GM19328 (cell line): ENCODE results near the gene DDX39B.
A peak's percentile ranks its signal among the peaks of the same experiment; 100 is the strongest.
"Not testable (repeated sequence)": the region's sequence is repeated elsewhere in the genome, so short reads cannot be mapped to it uniquely, and the experiment has no call there.

Experiments used
- ATAC-seq: cut with Tn5 transposase; IDR thresholded peaks from one replicate; pipeline ENCODE4 v1.9.1; 2021; ENCODE audit warnings: mild to moderate bottlenecking, moderate library complexity; ENCODE audit not compliant: unreplicated experiment

Gene DDX39B

DNA sequence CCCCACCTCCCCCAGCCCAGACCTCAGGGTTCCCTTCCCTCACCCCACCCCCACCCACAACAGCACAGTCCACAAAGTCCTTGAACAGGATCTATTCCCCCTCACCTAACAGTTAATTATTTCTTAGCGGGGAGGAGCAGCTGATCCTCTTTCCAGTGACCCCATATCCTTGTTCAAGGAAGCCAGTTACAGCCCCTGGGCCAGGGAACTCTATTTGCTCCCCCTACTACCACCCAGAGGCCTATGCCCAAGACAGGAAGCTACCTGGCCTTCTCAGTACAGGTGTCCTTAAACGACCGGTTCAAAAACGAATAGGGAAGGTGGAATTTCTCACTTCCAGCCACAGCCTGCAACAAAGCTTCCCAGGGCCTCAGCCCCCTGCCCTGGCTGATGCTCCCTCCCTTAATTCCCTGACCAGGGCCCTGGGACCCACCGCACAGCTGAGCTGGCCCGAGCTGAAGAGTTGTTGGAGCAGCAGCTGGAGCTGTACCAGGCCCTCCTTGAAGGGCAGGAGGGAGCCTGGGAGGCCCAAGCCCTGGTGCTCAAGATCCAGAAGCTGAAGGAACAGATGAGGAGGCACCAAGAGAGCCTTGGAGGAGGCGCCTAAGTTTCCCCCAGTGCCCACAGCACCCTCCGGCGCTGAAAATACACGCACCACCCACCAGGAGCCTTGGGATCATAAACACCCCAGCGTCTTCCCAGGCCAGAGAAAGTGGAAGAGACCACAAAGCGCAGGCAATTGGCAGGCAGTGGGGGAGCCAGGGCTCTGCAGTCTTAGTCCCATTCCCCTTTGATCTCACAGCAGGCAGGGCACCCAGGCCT, 12.3 kb downstream of the DDX39B start:
- ATAC-seq: no peak

DNA sequence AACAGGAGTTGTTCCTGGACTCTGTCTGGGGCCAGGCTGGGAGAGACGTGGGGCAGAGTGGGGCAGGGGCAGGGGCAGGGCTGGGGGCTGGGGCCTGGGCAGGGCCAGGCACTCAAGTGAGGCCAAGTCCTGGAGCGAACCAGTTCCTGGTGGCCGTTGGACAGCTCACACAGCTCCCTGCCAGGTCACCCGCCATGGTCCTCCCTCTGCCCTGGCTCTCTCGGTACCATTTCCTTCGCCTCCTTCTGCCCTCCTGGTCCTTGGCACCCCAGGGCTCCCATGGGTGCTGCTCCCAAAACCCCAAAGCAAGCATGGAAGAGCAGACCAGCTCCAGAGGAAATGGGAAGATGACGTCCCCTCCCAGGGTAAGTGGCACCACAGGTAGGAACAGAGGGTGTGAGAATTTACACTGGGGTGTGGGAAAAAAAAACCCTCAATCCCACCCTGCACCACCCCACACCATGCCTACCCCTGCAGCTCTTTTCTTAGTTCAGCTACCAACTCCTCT, 12.9 kb downstream of the DDX39B start, which contains the start of gene MCCD1:
Gene MCCD1, plus strand, starts transcription at position 142 of the 508 bp plus-strand sequence. Its CDS starts 53 bp downstream, at position 195.
- no peak for ATAC-seq

DNA sequence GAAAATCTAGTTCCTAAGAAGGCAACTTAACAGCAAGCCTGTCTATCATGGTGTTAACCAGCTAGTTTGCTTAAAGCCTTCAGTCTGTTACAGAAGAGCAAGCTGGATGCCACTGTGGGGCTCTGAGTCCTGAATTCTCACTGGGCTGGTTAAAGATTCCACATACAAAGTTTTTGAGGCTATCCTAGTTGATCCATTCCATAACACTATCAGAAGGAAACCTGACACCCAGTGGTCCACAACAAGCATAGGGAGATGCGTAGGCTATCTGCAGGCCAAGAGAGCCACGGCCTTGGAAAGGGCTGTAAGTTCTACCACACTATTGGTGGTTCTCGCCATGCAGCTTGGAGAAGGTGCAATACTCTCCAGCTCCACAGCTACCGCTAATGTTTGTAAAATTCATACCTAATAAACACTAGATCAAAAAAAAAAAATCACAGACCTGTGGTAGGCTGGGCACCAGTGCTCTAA, 13.5 kb downstream of the DDX39B start:
- ATAC-seq: no peak

DNA sequence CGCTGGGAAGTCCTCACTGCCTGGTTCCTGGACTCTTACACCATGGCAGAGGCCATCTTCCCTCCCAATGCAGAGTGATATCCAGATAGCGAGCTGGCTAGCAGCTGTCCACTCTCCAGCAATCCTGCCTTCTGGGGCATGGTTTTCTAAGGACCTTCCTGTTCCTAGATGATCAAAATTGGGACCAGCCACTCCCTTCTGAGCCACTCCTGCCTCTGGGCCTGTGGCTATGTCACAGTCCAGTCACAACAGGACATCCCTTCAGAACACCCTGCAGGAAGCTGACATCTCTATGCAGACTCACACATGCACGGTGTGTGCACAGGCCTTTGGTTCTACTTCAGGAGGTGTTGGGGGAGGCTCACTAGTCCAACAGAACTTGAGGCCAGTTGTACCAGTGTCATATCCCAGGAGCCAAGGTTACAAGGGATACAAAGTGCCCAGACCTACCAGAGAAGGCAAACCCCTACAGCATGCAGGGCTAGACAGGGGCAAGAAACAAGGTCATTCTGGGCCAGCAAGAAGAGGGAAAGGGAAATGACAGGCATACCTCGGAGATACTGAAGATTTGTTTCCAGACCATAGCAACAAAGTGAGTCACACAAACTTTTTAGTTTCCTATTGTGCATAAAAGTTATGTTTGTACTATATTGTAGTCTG, 15.7 kb downstream of the DDX39B start:
- ATAC-seq: no peak

DNA sequence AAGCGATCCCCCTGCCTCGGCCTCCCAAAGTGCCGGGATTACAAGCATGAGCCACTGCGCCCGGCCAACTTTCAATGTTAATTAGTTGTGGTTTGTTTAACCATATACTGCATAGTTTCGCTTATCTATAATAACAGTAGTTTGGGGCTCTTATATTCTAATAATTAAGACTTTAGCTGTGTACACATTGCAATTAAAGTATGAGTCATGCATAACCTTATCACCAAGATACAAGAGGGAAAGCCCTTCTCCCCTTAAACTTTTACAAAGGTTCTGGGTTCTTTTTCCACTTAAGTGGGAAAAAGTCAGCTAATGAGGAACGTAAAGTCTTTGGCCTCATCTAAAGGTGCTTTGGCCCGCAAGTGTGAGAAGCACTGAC, 16.3 kb downstream of the DDX39B start:
- no peak for ATAC-seq

DNA sequence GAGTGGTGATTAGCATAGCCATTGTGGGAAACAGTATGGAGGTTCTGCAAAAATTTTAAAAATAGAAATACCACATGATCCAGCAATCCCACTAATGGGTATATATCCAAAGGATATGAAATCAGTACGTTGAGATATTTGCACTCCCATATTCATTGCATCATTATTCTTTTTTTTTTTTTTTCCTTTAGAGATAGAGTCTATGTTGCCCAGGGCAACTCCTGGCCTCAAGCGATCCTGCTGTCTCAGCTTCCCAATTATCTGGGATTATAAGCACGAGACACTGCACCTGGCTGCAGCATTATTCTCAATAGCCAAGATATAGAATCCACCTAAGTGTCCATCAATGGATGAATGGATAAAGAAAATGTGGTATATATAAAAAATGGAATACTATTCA, 20.0 kb downstream of the DDX39B start:
- no peak for ATAC-seq

DNA sequence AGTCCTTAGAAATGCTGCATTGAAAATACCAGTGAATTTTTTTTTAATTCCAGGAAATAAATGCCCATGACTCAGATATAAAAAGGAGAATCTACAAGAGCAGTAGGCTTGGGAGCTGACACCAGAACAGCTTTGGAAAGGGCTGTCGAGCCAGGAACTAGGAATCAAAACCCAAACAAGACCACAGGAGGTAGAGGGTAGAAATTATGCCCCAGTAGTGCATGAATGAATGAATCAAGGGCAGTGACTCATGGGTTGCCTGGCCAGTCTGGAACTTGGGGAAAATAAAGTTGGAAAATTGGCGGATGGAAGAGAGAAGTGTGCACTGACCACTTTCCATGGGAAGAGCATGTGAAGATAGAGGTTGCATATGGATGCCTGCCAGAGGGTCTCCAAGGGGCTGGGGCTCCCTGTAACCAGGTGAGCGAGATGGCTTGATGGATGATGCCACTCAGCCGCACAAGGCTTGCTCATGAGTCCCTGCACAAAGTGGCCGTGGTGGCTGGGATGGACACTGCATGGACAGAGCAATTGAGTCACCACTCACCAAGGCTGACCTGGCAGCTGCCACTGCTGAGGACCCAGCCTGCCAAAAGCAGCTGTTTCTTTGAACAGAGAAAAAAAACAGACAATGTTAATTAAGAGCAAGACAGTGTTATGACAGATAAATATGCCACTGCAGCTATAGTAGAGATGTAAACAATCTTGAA, 28.2 kb downstream of the DDX39B start:
- no peak for ATAC-seq

DNA sequence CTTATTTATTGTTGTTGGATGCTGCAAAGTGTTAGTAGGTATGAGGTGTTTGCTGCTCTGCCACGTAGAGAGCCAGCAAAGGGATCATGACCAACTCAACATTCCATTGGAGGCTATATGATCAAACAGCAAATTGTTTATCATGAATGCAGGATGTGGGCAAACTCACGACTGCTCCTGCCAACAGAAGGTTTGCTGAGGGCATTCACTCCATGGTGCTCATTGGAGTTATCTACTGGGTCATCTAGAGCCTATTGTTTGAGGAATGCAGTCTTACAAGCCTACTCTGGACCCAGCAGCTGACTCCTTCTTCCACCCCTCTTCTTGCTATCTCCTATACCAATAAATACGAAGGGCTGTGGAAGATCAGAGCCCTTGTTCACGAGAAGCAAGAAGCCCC, 31.8 kb downstream of the DDX39B start:
- ATAC-seq: no peak

DNA sequence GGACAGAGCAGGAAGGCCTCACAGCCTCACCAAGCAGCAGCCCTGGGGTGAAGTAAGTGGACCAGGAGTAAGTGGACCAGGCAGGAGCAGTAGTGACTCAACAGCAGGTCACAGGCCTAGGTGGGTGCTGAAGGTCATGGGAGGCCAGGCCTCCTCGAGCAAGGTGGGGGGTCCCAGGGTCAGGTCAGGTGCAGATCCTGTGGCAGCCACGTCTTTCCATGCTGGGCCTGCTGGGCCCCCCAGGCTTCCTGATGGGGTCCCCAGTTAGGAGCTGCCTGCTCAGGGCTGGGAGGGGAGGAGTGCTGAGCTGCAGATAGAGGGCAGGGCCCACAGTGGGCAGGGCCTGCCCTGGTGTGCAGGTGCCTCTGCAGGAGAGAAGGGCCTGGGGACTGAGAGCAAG, 32.8 kb downstream of the DDX39B start:
- not testable (repeated sequence) for ATAC-seq

DNA sequence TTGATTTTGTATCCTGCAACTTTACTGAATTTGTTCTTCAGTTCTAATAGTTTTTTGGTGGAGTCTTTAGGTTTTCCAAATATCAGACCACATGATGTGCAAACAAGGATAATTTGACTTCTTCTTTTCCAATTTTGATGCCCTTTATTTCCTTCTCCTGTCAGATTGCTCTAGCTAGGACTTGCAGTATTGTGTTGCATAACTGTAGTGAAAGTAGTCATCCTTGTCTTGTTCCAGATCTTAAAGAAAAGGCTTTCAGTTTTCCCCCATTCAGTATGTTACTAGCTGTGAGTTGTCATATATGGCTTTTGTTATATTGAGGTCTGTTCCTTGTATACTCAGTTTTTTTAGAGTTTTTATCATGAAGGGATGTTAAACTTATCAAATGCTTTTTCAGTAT, 39.2 kb downstream of the DDX39B start:
- no peak for ATAC-seq

DNA sequence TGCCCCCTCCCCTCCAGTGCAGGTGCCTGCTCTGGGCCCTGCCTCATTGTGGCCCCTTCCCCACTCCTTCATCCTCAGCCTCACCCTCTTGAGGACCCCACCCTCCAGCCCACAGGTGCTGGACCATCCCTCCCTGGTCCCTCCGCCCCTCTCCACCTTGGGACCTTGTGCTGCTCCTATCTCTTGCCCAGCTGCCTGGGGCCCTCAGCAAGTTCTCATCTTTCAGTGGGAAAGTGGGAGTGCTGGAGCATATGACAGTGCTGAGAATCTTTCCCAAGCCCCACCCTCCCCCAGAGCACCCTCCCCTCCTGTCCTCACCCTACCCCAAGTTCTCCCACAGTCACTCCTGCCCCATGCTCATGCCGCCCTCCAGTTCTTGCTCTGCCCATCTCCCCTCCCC, 42.2 kb downstream of the DDX39B start:
- ATAC-seq: not testable (repeated sequence)

DNA sequence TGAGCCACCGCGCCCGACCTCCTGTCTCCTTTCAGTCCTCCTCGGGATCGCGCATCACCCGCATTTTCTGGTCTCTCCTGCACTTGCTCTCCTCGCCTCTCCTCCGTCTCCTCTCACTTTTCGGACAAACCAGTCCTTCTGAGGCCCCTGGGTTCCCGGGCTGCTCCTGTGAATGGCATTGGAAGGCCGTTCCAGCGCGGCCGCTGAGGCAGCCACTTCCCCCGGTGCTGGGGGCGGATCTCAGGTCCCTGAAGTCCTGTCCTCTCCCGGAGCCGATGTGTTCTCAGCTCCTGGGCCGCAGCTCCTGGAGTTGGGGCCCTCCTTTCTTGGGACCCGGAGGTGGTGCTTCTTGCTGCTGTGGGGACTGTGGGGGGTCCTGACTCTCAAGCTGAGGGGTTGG, 43.1 kb downstream of the DDX39B start:
- ATAC-seq: no peak

DNA sequence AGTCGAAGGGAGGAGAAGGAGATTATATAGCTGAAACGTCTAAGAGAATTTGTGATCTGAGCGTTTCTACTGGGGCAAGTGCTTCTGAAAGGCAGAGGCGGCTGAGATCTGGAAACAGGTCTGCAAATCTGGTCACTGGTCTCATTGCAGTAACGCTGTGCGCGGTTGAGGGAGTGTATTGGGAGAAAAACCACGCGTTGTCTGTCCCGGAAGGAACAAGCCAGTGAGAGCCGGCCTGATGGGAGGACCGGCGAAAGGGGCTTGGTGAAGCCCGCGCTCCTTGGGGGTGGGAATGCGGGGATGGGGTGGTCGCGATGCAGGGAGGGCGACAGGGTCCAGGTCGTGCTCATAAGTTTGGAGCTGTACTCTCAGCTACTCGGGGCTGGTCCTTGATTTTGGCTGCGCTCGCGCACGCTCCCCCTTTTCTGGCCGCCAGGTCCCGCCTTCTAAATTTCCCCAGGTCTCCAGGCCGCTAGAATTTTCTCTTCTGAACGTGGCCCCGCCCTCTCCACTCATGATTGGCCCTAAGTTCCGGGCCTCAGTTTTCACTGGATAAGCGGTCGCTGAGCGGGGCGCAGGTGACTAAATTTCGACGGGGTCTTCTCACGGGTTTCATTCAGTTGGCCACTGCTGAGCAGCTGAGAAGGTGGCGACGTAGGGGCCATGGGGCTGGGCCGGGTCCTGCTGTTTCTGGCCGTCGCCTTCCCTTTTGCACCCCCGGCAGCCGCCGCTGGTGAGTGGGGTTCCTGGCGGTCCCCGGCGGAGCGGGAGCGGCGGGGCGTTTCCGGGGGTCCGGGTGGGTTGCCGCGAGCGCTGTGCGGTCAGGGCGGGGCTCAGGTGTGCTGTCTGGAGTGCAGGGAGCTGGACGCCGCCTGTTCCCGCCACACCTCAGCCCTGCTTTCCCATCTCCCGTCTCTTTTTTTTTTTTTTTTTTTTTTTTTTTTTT, 44.0 kb downstream of the DDX39B start, which contains the start of gene MICB:
Gene MICB, plus strand, starts transcription at position 615 of the 946 bp plus-strand sequence. Its CDS starts 49 bp downstream, at position 664.
- ATAC-seq: peak; percentile 42

DNA sequence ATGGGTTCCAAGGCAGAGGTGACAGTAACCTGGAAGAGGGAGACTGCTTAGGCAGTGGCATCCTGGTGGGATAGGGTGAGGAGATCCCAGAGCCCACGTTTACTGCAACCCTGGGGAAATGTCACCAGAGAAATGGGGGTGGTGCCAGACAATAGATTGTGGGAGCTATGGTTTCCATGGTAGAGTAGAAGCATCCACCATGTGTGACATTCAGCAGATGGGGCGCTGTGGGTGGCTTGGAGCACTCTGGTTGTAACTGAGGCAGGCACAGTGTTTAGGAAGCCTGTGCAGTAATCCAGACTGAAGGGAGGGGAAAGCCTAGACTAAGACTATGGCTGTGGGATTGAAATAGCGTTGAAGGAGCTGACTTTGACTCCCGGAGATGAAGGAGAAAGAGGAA, 45.0 kb downstream of the DDX39B start:
- ATAC-seq: not testable (repeated sequence)

DNA sequence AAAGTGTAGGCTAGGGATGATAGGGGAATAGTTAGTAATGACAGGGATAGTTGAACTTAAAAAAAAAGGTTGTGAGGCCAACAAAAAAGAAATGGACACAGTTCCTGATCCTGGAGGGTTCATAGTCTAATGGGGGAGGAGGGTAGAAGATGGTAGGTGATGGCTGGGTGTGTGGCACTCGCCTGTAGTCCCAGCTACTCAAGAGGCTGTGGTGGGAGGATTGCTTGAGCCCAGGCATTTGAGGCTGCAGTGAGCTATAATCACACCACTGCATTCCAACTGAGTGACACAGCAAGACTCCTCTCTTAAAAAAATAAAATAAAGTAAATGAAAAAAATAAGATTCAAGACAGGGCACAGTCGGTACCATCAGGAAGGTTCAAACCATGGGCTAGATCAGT, 46.2 kb downstream of the DDX39B start:
- no peak for ATAC-seq

DNA sequence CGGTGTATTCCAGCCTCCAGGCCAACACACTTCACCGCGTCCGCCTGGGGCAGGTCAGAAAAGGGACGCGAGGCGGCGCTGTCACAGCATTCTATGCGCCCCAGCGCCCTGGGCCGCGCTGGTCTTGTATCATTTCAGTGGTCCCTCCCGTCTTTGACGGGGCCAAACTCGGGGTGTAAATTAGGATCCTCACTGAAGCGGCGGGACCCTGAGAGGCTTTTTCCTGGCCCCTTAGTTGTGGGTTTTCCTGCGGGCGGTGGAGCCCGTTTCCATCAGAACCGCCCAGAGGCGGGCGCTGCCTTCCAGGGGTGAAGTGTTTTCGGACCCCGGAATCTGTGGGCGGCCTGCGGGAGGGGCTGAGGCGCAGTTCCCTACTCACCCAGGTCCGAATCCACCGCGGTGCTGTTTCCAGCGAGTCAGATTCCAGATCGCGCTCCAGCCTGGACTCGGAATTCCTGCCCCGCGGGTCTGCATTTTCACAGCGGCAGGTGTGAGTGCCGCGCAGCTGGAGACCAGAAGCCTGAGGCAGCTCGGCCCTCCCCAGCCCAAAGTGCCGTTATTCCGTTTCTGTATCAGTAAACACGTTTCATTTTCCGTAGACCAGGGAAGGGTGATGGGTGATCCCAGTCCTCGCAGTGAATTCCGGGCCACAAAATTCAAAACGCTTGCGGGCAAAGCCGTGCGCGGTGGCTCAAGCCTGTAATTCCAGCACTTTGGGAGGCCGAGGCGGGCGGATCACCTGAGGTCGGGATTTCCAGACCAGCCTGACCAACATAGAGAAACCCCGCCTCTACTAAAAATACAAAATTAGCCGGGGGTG, 47.7 kb downstream of the DDX39B start:
- ATAC-seq: no peak

DNA sequence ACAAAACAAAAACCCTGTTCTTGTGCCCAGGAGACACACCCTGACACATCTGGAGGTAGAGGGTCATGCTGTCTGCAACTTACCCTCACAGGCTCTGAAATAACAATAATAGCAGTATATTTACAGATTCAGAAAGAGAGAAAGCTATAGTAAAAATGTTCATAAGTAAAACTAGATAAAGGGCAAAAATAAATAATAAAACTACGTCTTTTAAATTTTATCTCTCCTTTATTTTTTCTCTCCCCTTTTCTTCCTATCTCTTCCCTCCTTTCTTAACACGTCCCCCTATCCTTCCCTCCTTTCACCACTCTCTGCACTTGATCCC, 48.3 kb downstream of the DDX39B start:
- ATAC-seq: not testable (repeated sequence)

DNA sequence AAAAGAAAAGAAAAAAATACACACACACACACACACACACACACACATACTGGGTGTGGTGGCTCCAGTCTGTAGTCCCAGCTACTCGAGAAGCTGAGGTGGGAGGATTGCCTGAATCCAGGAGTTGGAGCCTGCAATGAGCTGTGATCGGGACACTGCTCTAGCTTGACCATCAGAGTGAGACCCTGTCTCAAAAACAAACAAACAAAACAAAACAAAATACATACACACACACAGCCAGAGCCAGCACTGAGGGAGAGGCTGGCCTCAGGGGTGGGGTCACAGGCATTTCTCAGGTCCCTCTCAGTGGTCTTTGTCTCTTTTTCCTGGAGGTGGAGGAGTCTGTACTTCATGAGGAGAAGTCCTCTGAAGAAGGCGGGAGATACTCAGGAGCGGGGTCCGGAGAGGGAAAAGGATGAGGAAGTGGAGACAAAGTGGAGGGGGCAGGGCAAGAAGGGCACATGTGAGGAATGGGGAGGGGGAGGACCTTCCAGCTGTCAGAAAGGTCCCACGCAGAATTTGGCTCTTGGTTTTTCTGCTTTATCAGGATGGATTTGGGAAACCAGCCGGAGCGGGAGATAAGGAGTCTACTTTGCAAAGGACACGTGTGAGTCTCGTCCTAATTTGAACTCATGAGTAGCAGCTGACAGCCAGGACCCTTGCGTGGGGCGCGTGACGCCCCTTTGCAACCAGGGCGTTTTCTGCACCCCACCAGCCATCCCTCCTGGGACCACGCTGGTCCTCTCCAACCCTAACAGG, 51.5 kb downstream of the DDX39B start:
- ATAC-seq: no peak

DNA sequence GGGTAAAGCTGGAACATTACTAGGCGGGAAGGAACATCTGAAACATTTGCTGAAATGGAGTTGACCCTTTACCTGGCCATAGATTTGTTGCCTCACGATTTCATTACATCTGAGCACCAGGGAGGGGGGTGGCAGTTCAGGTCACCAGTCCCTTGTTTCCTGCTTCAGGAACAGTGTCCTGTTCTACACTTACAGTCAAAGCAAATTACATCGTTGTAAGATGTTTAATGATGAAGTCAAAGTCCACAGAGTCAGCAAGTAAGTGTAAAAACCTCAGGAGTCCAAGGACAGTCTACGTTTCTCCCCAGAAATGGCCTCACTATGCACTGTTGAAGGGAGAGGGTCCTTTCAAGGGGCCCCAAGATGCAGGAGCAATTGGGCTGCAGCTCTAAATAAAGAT, 52.7 kb downstream of the DDX39B start:
- no peak for ATAC-seq
